Left hindlimb (tissue), 1 donor: Measurements from ENCODE around the gene CHI3L2.
A peak's percentile ranks its signal among the peaks of the same experiment; 100 is the strongest.

Source experiments
- DNase-seq: peaks from one replicate; pipeline ENCODE4 v3.0.0-alpha.2; 2018

The CHI3L2 gene

DNA sequence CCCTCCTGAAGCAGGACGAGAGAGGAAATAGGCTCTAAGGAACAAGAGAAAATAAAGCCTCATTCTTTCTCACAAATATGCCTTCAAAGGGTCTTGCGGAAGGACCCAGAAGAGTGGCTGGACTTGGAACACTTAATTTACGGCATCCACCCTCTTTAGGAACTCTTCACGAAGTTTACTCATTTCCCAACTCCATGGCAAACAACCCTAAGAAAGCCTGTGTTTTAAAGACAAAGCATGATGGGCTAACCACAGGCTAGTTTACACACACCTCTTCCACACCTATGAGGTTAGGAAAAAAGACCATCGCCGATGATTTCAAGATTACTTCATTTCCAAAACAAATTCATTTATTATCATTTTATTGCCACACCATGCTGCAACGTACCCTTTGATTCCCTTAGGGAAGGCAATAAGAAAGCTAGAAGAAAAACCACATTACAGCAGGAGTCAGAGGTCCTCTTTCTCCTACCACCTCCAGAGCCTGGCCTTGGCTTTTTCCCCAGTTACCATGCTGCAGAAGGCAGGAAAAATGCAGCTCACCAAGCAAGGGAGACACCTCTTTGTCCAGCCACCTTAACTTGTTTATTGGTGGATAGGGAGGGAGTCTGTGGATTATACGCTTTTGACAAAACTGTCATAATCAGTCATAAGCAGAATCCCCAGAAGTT, 29.6 kb downstream of the CHI3L2 start:
- DNase-seq: no peak

DNA sequence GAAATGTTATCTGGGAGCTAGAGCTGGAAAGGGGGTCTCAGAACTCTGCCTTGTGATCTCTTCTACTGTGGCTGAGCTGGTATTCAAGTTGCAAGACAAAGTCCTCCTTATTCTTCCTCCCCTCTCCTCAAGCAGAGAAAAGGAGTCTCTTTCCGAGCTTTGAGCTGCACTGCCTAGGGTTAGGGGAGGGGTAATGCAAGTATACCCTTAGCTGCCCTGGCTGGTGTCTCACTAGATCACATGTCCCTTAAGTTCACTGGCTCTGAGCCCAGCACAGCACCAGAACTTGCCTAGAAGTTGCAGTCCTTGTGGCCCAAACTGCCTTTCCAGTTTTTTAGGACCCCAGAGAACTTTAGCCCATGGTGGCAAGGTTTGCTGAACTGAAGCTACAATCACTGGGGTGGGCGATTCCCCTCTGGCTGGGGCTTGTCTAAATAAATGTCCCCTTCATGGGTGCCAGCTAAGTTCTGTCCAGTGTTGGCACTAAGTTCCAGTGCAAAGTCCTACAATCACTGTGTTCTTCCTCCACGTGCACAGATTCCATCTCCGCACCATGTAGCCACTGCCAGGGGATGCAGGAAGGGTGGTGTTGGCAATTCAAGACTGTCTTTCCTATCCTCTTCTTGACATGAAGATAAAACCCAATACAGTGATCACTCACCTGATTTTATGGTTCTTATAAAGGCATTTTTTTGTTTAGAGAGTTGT, 40.4 kb downstream of the CHI3L2 start:
- no peak for DNase-seq

DNA sequence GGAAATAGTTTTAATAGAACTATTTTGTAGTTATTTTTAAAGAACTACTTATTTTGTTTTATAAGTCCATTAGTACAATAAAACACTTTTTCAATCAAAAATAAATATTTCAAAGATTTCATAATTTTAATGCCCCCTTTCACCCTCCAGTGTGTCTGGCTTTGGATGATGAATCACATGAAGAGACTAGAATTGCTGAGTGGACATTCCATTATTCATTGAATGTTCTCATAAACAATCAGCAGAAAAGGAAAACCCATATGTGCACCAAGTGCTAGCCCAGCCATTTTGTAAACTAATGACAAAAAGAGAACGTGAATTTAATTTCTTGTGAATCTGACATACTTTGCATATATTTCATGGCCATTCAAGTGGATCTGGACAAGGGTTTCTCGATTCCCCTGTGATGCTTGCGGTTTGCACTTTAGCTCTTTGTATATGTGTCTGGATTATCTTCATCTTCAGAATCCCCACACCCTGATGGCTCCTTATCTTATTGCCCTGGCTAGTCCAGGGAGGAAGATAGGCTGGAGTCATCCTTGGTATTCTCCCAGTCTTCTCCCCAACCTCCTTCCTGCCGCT, 42.4 kb downstream of the CHI3L2 start:
- no peak for DNase-seq

DNA sequence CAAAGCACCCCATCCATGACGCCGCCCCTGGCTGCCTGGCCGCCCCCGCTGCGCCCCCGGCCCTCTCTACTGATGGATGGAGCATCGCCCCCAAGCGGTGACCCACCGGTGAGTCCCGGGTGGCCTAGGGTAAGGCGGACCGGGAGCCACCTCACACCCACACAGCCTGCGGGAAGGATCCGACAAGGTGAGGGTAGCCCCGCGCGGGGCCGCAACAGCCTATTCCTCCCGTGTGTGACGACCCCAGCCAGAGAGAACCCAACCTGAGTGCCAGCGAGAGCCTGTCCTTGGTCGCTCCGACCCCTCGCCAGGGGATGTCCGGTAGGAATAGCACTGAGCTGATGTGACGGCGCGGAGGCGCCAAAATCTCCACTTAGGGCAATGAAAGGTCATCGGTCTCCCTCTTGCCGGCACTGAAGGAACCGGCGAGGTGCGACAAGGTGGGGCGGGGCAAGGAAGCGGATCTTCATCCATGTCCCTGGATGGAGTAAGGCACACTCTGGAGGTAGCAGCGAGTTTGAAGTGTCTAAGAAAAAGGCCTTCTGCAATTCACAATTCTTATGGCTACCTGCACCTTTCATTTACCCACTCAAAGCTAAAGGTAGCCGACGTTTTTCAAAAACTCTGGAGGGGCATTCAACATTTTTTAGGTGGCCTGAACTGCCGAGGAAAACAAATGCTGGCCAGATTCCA, 43.4 kb downstream of the CHI3L2 start:
- no peak for DNase-seq

DNA sequence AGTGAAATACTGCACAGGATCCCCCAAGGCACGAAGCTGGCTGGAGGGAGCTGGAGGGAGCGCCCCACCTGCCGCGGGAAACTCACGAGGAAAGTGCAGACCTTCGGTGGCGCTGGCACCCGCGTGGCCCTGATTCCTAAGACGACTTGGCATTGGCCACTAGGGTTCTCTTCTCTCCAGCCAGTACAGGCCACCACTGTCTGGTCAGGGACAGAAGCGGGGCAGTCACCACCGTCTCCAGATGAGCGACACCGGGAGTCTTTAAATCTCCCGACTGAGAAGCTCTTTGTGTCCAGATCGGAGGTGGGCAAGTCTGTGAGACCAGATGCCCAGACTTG, 43.9 kb downstream of the CHI3L2 start:
- no peak for DNase-seq

DNA sequence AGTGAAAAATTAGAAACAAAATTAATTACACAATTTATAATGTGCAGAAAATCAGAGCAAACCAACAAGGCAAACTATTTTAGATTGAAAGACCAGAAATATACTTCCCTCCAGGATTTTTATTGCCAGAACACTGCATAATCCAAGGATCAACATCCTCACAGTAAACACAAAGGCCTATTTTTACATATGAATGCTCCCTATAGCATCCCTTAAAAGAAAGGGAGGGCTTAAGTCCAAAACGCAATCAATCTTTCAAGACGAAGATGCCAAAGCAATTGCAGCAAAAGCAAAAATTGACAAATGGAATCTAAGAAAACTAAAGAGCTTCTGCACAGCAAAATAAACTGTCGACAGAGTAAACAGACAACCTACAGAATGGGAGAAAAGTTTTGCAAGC, 44.6 kb downstream of the CHI3L2 start:
- DNase-seq: no peak

DNA sequence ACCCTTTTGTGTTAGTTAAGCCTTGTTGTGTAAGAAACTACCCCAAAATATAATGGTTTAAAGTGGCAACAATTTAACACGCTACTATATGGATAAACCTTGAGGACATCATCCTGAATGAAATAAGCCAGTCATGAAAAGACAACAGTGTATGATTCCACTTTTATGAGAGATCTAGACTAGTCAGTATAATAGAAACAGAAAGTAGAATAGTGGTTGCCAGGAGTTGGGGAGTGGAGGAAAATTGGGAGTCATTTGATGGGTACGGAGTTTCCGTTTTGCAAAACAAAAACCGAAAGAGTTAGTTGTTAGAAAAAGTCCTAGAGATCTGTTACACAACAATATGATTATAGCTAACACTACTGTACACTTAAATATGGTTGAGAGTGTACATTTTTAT, 47.1 kb downstream of the CHI3L2 start:
- no peak for DNase-seq

DNA sequence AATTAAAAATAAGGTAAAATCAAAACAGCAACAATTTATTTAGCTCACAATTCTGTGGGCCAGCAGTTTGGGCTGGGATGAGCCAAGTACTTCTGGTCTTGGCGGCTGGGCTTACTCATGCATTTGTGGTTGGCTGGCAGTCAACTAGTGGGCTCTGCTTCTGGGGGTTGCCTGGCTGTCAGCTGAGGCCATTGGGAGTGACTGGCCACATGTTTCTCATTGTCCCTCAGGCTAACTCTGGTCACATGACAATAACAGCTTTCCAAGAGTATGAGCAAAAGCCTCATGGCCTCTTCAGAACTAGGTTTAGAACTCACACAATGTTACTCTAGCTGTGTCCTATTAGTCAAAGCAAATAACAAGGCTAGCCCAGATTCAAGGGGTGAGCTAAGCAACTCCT, 47.6 kb downstream of the CHI3L2 start:
- peak; percentile 37 for DNase-seq

DNA sequence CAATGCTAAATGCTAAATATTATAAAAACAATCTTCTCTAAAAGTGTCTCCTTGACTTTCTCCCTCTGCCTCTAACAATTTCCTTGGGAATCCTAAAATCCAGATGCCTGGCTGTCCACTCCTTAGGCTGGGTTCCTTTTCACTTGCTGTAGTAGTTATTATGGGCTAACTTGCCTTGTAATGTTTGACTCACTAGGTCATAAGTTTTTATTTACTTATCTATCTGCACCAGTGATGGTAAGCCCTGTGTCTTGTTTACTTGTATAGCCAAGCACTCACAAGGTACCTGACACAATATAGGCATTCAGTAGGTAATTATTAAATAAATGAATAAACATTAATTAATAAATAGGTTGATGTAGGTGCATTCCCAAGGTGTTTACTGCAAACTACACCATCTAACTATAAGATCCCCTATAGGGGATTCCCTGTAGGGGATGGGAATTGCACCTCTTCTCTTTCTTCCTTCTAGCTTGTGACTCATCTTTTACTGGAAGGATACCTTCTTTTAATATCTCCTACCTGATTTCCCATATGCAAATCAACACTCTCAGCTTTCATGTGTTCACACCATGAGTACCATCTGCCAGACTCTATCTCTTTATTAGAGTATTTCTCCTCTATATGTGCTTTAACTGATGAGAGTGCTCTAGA, 48.4 kb downstream of the CHI3L2 start:
- DNase-seq: no peak

DNA sequence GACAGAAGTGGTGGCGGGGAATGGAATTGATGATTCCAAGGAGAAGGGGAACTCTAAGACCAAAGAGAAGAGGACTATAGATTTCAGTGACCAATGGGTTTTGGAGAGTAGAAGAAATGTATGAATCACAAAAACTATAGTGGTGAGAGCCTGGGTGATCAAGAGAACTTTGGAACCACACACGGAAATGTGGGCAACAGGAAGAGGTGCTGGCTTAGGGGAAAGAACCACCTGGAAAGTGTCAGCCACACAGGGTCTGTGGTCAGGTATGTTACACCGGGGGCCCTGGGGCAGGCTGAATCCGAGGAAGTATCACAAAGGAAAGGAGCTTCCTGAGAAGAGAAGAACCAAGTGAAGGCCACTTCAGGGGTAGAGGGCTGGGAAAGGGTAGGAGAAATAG, 51.6 kb downstream of the CHI3L2 start:
- no peak for DNase-seq

DNA sequence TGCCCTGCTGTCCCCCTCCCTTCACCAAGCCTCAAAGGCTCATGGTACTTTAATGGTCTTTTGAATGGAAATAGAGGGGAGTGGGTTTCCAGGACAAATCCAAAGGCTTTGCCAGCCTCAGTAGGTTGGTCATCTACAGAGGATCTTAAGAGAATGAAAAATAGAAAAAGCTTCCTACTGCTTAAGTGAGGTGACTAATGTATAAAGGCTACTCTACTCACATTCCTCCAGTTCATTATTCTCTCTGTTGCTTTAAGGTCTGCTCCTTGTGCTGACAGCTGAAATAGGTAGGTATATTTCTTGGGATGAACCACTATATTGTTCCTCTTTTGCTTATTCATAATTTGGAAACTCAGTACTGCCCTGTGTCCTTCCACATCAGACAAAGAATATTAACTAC, 52.8 kb downstream of the CHI3L2 start:
- no peak for DNase-seq

DNA sequence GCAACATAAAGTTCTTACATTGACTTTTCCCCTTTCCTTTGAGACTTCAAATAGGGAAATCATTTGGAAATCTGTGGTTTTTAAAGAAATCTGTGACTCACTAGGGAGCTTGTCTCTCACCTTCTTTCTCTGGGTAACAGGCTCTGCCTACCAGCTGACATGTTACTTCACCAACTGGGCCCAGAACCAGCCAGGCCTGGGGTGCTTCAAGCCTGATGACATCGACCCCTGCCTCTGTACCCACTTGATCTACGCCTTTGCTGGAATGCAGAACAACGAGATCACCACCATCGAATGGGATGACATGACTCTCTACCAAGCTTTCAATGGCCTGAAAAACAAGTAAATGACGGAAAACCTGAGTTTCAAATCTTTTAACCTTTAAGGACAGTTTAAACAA, 53.9 kb downstream of the CHI3L2 start:
- no peak for DNase-seq

DNA sequence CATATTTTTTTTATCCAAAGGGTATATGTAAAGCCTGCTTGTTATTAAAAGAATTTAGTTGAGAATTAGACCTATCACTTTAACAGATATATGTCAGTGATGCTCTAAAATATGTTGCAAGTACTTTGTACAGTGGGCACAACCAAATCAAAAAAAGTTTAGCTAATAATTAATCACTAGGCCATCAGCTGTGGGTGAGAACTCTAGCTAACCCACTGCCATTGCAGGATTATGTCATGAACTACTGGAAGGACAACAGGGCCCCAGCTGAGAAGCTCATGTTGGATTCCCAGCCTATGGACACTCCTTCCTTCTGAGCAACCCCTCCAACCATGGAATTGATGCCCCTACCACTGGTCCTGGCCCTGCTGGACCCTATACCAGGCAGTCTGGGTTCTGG, 56.3 kb downstream of the CHI3L2 start:
- no peak for DNase-seq

DNA sequence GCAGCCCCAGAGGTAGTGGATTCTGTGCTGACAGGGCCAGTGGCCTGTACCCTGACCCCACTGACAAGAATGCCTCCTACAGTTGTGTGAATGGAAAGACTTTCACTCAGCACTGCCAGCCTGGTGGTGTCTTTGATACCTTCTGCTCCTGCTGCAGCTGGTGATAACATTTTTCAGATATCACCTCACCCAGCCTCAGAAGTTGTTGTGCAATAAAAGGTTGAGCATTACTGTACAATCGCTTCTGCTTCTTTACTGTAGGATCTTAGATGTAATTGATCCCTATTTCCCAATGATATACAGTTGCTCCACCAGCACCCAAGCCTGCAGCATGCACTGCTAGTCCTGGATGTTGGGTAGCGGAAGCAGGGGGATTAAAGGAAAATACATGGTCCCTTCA, 58.4 kb downstream of the CHI3L2 start:
- DNase-seq: no peak

DNA sequence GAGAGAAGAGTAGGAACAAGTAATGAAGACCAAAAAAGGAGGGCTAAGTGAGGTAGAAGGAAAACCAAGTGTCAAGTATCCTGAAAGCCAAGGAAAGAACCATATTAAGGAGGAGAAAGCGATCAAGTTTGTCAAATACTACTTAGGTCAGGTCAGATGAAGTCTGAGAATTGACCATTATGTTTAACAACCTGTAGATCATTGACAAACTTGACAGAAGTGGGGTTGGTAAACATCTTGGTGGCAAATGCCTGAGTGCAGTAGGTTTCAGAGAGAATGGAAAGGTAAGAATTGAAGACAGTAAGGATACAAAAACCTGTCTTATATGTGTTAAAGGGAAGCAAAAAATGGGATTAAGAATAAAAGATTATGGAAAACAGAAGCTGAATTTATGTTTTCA, 59.4 kb downstream of the CHI3L2 start:
- no peak for DNase-seq

DNA sequence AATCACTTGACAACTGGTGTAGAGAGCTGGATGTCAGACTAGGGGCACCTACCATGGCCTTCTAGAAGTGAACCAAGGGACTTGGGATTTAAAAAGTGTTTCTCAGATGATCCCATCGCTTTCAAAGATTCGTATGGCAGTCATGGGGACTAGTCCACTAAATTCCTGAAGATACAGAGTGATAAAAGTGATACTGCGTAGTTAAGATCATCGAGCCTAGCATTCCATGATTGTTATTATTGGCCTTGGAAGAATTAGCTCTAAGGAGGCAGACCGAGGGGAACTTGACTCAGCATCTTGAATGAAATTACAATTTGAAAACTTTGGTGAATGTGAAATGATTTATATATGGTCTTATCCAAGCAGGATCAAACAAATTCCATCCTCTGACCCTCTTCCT, 61.9 kb downstream of the CHI3L2 start:
- no peak for DNase-seq

DNA sequence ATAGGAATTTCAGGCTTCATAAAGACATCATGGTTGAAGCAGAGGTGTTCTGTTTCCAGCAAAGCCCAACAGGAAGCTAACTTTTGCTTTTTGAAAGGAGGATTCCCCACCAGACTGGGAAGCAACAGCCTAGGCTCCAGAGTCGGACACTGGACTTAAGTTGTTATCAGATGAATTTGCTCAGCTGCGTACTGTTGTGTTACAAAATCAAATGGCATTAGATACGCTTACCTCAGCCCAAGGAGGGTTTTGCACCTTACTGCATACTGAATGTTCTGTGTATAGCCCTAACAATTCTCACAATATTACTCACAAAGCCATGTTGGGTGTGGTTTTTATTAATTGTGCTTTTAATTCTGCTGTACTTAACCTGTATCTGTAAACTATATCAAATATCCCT, 62.6 kb downstream of the CHI3L2 start:
- DNase-seq: no peak

DNA sequence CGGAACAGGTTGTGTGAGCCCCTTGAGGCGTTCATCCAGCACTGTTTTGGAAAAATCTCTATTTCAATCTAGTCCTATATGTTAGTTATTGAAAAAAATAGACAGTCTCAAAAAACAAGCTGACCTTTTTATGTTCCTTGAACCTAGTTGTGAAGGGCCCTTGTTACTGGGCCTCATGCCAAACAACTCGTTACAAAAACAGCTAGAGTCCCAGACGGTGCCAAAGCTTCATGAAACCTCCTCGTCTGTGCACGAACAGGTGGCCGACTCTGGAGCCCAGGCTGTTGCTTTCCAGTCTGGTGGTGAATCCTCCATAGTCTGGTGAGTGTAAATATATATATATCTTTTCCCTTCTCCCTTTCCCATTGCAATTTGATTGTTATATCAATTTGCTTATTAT, 63.1 kb downstream of the CHI3L2 start, which contains the start of gene CHIA:
Gene CHIA, plus strand, starts transcription at position 222 of the 400 bp plus-strand sequence. CDS start 19,617 bp downstream, outside the sequence.
- DNase-seq: no peak
